HepG2 (cell line): ENCODE measurements around the gene AKR1C4. TPM values are rescaled to one million over a fixed set of nuclear protein-coding genes. Genes with fewer than 3 reads are reported as not detected.

Experiments
- CHD2 ChIP-seq: IDR thresholded peaks from 2 replicates; pipeline ENCODE4 v1.6.1; 2011; ENCODE audit warnings: low read depth, low read length, improper control_type of control experiment
- MAX ChIP-seq: IDR thresholded peaks from 2 replicates; pipeline ENCODE4 v1.6.1; 2012; ENCODE audit warnings: inconsistent platforms
- NFYB ChIP-seq: sonication (generic); formaldehyde crosslinking; IDR thresholded peaks from 2 replicates; pipeline ENCODE4 v1.4.0; 2020; ENCODE audit warnings: missing genetic modification reagents
- PCBP2 ChIP-seq: fragments of 200-400 bp; formaldehyde crosslinking; optimal IDR thresholded peaks from 2 replicates; pipeline ENCODE3; 2018; ENCODE audit warnings: low read length, low read depth; ENCODE audit not compliant: poor library complexity, severe bottlenecking
- POGZ ChIP-seq: sonication (generic); formaldehyde crosslinking; IDR thresholded peaks from 2 replicates; pipeline ENCODE4 v1.4.0; 2020; ENCODE audit warnings: mild to moderate bottlenecking, missing genetic modification reagents
- PRMT3 ChIP-seq: sonication (generic); formaldehyde crosslinking; IDR thresholded peaks from 2 replicates; pipeline ENCODE4 v1.8.1; 2022; ENCODE audit warnings: low read depth, mild to moderate bottlenecking, moderate library complexity, missing genetic modification reagents, borderline replicate concordance
- RAD21 ChIP-seq: fragments of 450-650 bp; formaldehyde crosslinking; IDR thresholded peaks from 2 replicates; pipeline ENCODE4 v1.5.0; 2020; ENCODE audit warnings: mild to moderate bottlenecking
- RARA ChIP-seq: IDR thresholded peaks from 2 replicates; pipeline ENCODE4 v1.6.1; 2016; ENCODE audit warnings: missing genetic modification reagents, missing compliant biosample characterization
- RBFOX2 ChIP-seq: fragments of 200-400 bp; formaldehyde crosslinking; IDR thresholded peaks from 2 replicates; pipeline ENCODE4 v1.6.1; 2017; ENCODE audit warnings: low read depth, mild to moderate bottlenecking, low read length
- SIN3B ChIP-seq: fragments of 150-350 bp; IDR thresholded peaks from 2 replicates; pipeline ENCODE4 v1.6.1; 2014; ENCODE audit warnings: low read length
- TEAD3 ChIP-seq: optimal IDR thresholded peaks from 2 replicates; pipeline ENCODE3; 2016; ENCODE audit warnings: borderline replicate concordance
- TFDP1 ChIP-seq: IDR thresholded peaks from 2 replicates; pipeline ENCODE4 v1.6.1; 2016; ENCODE audit warnings: missing compliant biosample characterization, missing genetic modification reagents, borderline replicate concordance
- THAP9 ChIP-seq: sonication (generic); formaldehyde crosslinking; IDR thresholded peaks from 2 replicates; pipeline ENCODE4; 2020; ENCODE audit warnings: missing genetic modification reagents, mild to moderate bottlenecking, borderline replicate concordance
- TSC22D2 ChIP-seq: sonication (generic); formaldehyde crosslinking; IDR thresholded peaks from 2 replicates; pipeline ENCODE4 v1.5.1; 2020; ENCODE audit warnings: missing genetic modification reagents, mild to moderate bottlenecking, borderline replicate concordance
- ZBTB20 ChIP-seq: sonication (generic); formaldehyde crosslinking; IDR thresholded peaks from 2 replicates; pipeline ENCODE4 v1.8.1; 2023; ENCODE audit warnings: missing genetic modification reagents, low read depth, mild to moderate bottlenecking, borderline replicate concordance
- ZBTB34 ChIP-seq: sonication (generic); formaldehyde crosslinking; IDR thresholded peaks from 2 replicates; pipeline ENCODE4 v1.8.0; 2022; ENCODE audit warnings: mild to moderate bottlenecking, missing genetic modification reagents
- ZNF713 ChIP-seq: sonication (generic); formaldehyde crosslinking; IDR thresholded peaks from 2 replicates; pipeline ENCODE4 v1.4.0; 2020; ENCODE audit warnings: mild to moderate bottlenecking, missing genetic modification reagents
- ZNF75D ChIP-seq: sonication (generic); formaldehyde crosslinking; IDR thresholded peaks from 2 replicates; pipeline ENCODE4 v1.8.1; 2023; ENCODE audit warnings: missing genetic modification reagents, mild to moderate bottlenecking, borderline replicate concordance
- ZNF761 ChIP-seq: sonication (generic); formaldehyde crosslinking; conservative IDR thresholded peaks from 2 replicates; pipeline ENCODE4 v1.4.0; 2020; ENCODE audit warnings: mild to moderate bottlenecking, missing genetic modification reagents
- ZNF766 ChIP-seq: sonication (generic); formaldehyde crosslinking; IDR thresholded peaks from 2 replicates; pipeline ENCODE4 v1.5.0; 2020; ENCODE audit warnings: missing genetic modification reagents, borderline replicate concordance
- ZNF773 ChIP-seq: sonication (generic); formaldehyde crosslinking; IDR thresholded peaks from 2 replicates; pipeline ENCODE4 v1.4.0; 2020; ENCODE audit warnings: missing genetic modification reagents, borderline replicate concordance
- polyA plus RNA-seq, 8 experiments: library from polyadenylated mRNA; depleted of rRNA in 3 of 8; stranded (reverse) in 7 of 8; unstranded in 1 of 8; fragments of >200 nt; fragmentation: Illumina TruSeq in 4 of 8; extraction: Trizol in 4 of 8; gene quantifications; 2 replicates each; pipeline versions ENCODE4 v1.2.1 to v1.2.3, GENCODE V29; 2011 to 2016; ENCODE audit warnings: low read depth in 4 of 8, missing spikeins in 1 of 8, mixed read lengths in 1 of 8; ENCODE audit not compliant: insufficient read depth in 1 of 8
- total RNA-seq, 5 experiments: library from RNA; depleted of rRNA; stranded (reverse); fragments of >200 nt; fragmentation: Illumina TruSeq; extraction: Trizol; gene quantifications; 2 replicates each; pipeline ENCODE4 v1.2.3, GENCODE V29; 2016; ENCODE audit warnings: low read depth in 1 of 5
- TF ChIP-seq, protein P1 (sequence below): sonication (generic); formaldehyde crosslinking; IDR thresholded peaks from 2 replicates; pipeline ENCODE4 v1.5.0; 2020; ENCODE audit warnings: mild to moderate bottlenecking, missing genetic modification reagents
- TF ChIP-seq, protein P2 (sequence below): IDR thresholded peaks from 2 replicates; pipeline ENCODE4 v1.6.1; 2016

The AKR1C4 gene
- total and polyA plus RNA-seq, 2 of the 13 experiments (the other 11 are each of a cell fraction or from before 2014, with no cell fraction given), result 0.18 to 1.3 TPM

DNA sequence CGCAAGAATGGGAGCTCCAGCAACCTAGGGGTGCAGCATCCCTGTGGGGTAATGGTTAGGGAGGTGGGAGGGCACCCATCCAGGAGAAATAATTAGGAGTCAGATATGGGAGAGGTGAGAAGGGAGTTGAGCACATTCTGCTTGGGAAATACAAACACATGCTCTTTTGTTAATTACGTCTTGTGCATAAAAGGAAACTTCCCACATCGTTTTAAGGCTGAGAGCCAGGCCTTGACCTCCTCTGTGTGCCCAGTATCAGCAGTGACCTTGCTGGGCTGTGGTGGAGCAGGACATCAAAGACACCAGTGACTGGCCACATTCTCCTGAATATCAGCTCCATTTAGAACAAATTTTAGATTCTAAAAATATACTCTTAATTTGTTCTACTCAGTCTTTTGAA lies 22.6 kb downstream of the AKR1C4 start (continued):
- no peak for TF ChIP-seq ZNF766 (CRISPR knock-in tag)
- TF ChIP-seq RAD21 (CRISPR knock-in tag), result no peak
- TF ChIP-seq, protein P1, sequence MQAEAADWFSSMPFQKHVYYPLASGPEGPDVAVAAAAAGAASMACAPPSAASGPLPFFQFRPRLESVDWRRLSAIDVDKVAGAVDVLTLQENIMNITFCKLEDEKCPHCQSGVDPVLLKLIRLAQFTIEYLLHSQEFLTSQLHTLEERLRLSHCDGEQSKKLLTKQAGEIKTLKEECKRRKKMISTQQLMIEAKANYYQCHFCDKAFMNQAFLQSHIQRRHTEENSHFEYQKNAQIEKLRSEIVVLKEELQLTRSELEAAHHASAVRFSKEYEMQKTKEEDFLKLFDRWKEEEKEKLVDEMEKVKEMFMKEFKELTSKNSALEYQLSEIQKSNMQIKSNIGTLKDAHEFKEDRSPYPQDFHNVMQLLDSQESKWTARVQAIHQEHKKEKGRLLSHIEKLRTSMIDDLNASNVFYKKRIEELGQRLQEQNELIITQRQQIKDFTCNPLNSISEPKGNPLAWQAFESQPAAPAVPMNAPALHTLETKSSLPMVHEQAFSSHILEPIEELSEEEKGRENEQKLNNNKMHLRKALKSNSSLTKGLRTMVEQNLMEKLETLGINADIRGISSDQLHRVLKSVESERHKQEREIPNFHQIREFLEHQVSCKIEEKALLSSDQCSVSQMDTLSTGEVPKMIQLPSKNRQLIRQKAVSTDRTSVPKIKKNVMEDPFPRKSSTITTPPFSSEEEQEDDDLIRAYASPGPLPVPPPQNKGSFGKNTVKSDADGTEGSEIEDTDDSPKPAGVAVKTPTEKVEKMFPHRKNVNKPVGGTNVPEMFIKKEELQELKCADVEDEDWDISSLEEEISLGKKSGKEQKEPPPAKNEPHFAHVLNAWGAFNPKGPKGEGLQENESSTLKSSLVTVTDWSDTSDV (CRISPR knock-in tag), result no peak
- TF ChIP-seq ZNF761 (CRISPR knock-in tag), result no peak
- no peak for TF ChIP-seq RBFOX2
- peak; percentile 32; the same call in 1 of the 2 replicates for TF ChIP-seq MAX
- no peak for TF ChIP-seq ZBTB34
- peak; percentile 57 for TF ChIP-seq TEAD3
- no peak for TF ChIP-seq NFYB (CRISPR knock-in tag)
- TF ChIP-seq PCBP2, result no peak
- TF ChIP-seq SIN3B, result no peak
- TF ChIP-seq, protein P2, sequence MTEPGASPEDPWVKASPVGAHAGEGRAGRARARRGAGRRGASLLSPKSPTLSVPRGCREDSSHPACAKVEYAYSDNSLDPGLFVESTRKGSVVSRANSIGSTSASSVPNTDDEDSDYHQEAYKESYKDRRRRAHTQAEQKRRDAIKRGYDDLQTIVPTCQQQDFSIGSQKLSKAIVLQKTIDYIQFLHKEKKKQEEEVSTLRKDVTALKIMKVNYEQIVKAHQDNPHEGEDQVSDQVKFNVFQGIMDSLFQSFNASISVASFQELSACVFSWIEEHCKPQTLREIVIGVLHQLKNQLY, result no peak
- TF ChIP-seq ZNF713 (CRISPR knock-in tag), result no peak
- peak; percentile 93 for TF ChIP-seq POGZ (CRISPR knock-in tag)
- no peak for TF ChIP-seq TFDP1 (CRISPR knock-in tag)
- peak; percentile 86 for TF ChIP-seq RARA
- no peak for TF ChIP-seq THAP9 (CRISPR knock-in tag)
- TF ChIP-seq ZNF75D, result no peak
- no peak for TF ChIP-seq CHD2
- no peak for TF ChIP-seq TSC22D2 (CRISPR knock-in tag)
- TF ChIP-seq PRMT3 (CRISPR knock-in tag), result no peak
- TF ChIP-seq ZBTB20 (CRISPR knock-in tag), result no peak
- no peak for TF ChIP-seq ZNF773 (CRISPR knock-in tag)
